ENCODE measurements around the gene RAB15. TPM values are rescaled to one million over a fixed set of nuclear protein-coding genes. Genes with fewer than 3 reads are reported as not detected.

Gene RAB15
- total and polyA plus RNA-seq, 2 of the 8 experiments (the other 6 are each of a cell fraction or from before 2014, with no cell fraction given), result 38.8 to 58.1 TPM

DNA sequence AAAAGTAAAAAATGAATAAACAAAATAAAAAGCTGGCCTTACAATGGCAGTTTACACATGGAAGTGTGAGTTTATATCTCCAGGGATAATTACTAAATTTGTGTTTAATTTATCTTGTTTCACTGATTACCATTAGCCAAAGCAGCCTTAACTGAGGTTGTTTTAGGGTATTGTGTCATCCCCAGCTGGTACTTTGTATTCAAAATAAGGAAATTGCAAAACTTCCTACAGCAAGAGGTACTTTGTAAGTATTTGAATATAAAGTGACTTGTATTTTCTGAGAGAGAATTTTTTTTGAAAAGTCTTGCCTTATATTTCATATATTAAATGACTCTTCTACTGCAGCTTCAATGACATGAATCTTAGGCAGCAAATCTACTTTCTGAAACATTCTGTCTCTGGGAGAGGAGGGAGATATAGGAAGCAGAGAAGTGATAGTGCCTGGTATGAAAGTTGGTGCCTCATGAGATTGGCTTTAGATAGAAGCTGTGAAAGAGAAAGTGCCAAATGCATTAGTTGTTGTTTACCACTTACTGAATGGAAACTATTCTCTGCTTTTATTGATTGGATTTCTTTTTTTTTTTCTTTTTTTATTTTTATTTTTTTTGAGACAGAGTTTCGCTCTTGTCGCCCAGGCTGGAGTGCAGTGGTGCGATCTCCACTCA lies 21.3 kb upstream of the RAB15 start (continued):
- TF ChIP-seq MAX (IDR thresholded peaks at IDR 0.05) (no peak), SP2 (IDR thresholded peaks at IDR 0.05; ENCODE audit: low read length) (no peak), SIX5 (IDR thresholded peaks at IDR 0.05; ENCODE audit: low read depth, low read length) (no peak), KDM1A (IDR thresholded peaks at IDR 0.05; ENCODE audit: borderline replicate concordance, low read length) (no peak)

Measured in H1 (cell line).